CD14-positive monocyte (primary cell): ENCODE data around the gene MRPS34. TPM values are rescaled to one million over a fixed set of nuclear protein-coding genes. Genes with fewer than 3 reads are reported as not detected.

ENCODE experiments used
- DNase-seq, 3 donors: peaks; one replicate each; pipeline ENCODE4 v3.0.0-alpha.2; 2011 to 2022
- H2AFZ ChIP-seq: 2 replicates; pipeline ENCODE4 v1.6.0; 2012; ENCODE audit warnings: mild to moderate bottlenecking, low read depth, low read length, inconsistent platforms; ENCODE audit not compliant: insufficient read depth, poor library complexity, severe bottlenecking
- H3K27ac ChIP-seq, 2 donors: 1 replicate in 1 of 2; 2 replicates in 1 of 2; pipeline ENCODE4 v1.5.1; 2012 to 2013; ENCODE audit warnings: low read length in 2 of 2, control low read depth in 1 of 2, inconsistent platforms in 1 of 2, low read depth in 1 of 2, mild to moderate bottlenecking in 1 of 2
- H3K27me3 ChIP-seq, 2 donors: one replicate each; pipeline versions ENCODE4 v1.6.0 to v1.6.1; 2011 to 2013; ENCODE audit warnings: low read length in 2 of 2; ENCODE audit not compliant: control insufficient read depth in 2 of 2, insufficient read depth in 2 of 2
- H3K36me3 ChIP-seq, 2 donors: replicated peaks in 1 of 2; 1 replicate in 1 of 2; 2 replicates in 1 of 2; pipeline versions ENCODE4 v1.5.1 to v1.6.1; 2012 to 2013; ENCODE audit warnings: low read length in 2 of 2, control low read depth in 1 of 2, inconsistent platforms in 1 of 2, mild to moderate bottlenecking in 1 of 2; ENCODE audit not compliant: insufficient read depth in 2 of 2, control insufficient read depth in 1 of 2
- H3K4me1 ChIP-seq, 2 donors: 1 replicate in 1 of 2; 2 replicates in 1 of 2; pipeline versions ENCODE4 v1.5.1 to v1.6.1; 2012 to 2013; ENCODE audit warnings: low read length in 2 of 2, control low read depth in 1 of 2, inconsistent platforms in 1 of 2, mild to moderate bottlenecking in 1 of 2, moderate library complexity in 1 of 2; ENCODE audit not compliant: insufficient read depth in 2 of 2, control insufficient read depth in 1 of 2
- H3K4me2 ChIP-seq: replicated peaks from 2 replicates; pipeline ENCODE3; 2012; ENCODE audit warnings: low read length, moderate library complexity, mild to moderate bottlenecking; ENCODE audit not compliant: poor library complexity, severe bottlenecking; ENCODE audit errors: extremely low read depth
- H3K4me3 ChIP-seq, 3 experiments: fragments of 200-600 bp in 1 of 3; sonication (generic) in 1 of 3; replicated peaks in 1 of 3; 1 replicate in 2 of 3; 2 replicates in 1 of 3; pipeline ENCODE4 v1.5.1; 2011 to 2013; ENCODE audit warnings: low read length in 3 of 3, mild to moderate bottlenecking in 3 of 3, control low read depth in 2 of 3, low read depth in 2 of 3, inconsistent platforms in 1 of 3, moderate library complexity in 1 of 3
- H3K79me2 ChIP-seq: 2 replicates; pipeline ENCODE4 v1.6.0; 2012; ENCODE audit warnings: mild to moderate bottlenecking, control low read depth, inconsistent platforms, low read length, moderate library complexity; ENCODE audit not compliant: insufficient read depth
- H3K9ac ChIP-seq: 2 replicates; pipeline ENCODE4 v1.6.0; 2017; ENCODE audit warnings: low read length, mild to moderate bottlenecking; ENCODE audit not compliant: insufficient read depth, poor library complexity, severe bottlenecking
- H3K9me3 ChIP-seq, 2 donors: replicated peaks in 1 of 2; 1 replicate in 1 of 2; 2 replicates in 1 of 2; pipeline versions ENCODE4 v1.5.1 to v1.6.1; 2012 to 2013; ENCODE audit warnings: low read length in 2 of 2, control low read depth in 1 of 2; ENCODE audit not compliant: control insufficient read depth in 1 of 2, insufficient read depth in 1 of 2
- H4K20me1 ChIP-seq: 2 replicates; pipeline ENCODE4 v1.6.0; 2012; ENCODE audit warnings: mild to moderate bottlenecking, low read length, control low read depth, moderate library complexity; ENCODE audit not compliant: insufficient read depth
- H3K27ac Mint-ChIP-seq, 7 donors: one replicate each; pipeline ENCODE4 v1.8.0; 2020; ENCODE audit warnings: mild to moderate bottlenecking in 7 of 7, mixed read lengths in 7 of 7, moderate library complexity in 6 of 7, inconsistent platforms in 2 of 7
- H3K27me3 Mint-ChIP-seq, 3 donors: one replicate each; pipeline ENCODE4 v1.8.0; 2021 to 2022; ENCODE audit warnings: low read depth in 3 of 3, mild to moderate bottlenecking in 3 of 3, mixed read lengths in 3 of 3, moderate library complexity in 3 of 3, inconsistent platforms in 1 of 3
- H3K36me3 Mint-ChIP-seq, 2 donors: one replicate each; pipeline ENCODE4 v1.8.0; 2020; ENCODE audit warnings: mixed read lengths in 2 of 2, inconsistent platforms in 1 of 2, mild to moderate bottlenecking in 1 of 2
- H3K4me1 Mint-ChIP-seq: one replicate; pipeline ENCODE4 v1.8.0; 2020; ENCODE audit warnings: mild to moderate bottlenecking, mixed read lengths
- H3K4me3 Mint-ChIP-seq, 2 donors: one replicate each; pipeline ENCODE4 v1.8.0; 2020; ENCODE audit warnings: mild to moderate bottlenecking in 2 of 2, mixed read lengths in 2 of 2, moderate library complexity in 1 of 2
- H3K9me3 Mint-ChIP-seq, 7 donors: one replicate each; pipeline ENCODE4 v1.8.0; 2020 to 2022; ENCODE audit warnings: mixed read lengths in 7 of 7, mild to moderate bottlenecking in 6 of 7, moderate library complexity in 6 of 7, inconsistent platforms in 2 of 7
- WGBS: methylation state at CpG from one replicate; pipeline ENCODE4 v1.1.5; 2013; ENCODE audit warnings: missing lambda C conversion rate; ENCODE audit not compliant: insufficient coverage; 5-methylcytosine and 5-hydroxymethylcytosine counted together
- intact Hi-C, 2 donors: fragments of 100-400 bp; cut with micrococcal nuclease; formaldehyde crosslinking; loops; one replicate each; pipeline versions ENCODE4 v1.15.0 to v1.15.1; 2023
- polyA plus RNA-seq, 3 donors: library from polyadenylated mRNA; depleted of rRNA in 1 of 3; unstranded in 2 of 3; stranded (reverse) in 1 of 3; fragments of 300-500 nt in 2 of 3; fragments of >200 nt in 1 of 3; fragmentation: Illumina TruSeq in 2 of 3; gene quantifications; 1 replicate in 2 of 3; 2 replicates in 1 of 3; pipeline ENCODE4 v1.2.3, GENCODE V29; 2012 to 2021
- TF ChIP-seq, protein P1 (sequence below): fragments of 200-600 bp; IDR thresholded peaks from one replicate; pipeline ENCODE4 v1.8.0; 2022; ENCODE audit warnings: antibody characterized with exemption, mild to moderate bottlenecking

MRPS34 gene
- polyA plus RNA-seq, 3 donors = 34.5 to 137 (median 109) TPM

DNA sequence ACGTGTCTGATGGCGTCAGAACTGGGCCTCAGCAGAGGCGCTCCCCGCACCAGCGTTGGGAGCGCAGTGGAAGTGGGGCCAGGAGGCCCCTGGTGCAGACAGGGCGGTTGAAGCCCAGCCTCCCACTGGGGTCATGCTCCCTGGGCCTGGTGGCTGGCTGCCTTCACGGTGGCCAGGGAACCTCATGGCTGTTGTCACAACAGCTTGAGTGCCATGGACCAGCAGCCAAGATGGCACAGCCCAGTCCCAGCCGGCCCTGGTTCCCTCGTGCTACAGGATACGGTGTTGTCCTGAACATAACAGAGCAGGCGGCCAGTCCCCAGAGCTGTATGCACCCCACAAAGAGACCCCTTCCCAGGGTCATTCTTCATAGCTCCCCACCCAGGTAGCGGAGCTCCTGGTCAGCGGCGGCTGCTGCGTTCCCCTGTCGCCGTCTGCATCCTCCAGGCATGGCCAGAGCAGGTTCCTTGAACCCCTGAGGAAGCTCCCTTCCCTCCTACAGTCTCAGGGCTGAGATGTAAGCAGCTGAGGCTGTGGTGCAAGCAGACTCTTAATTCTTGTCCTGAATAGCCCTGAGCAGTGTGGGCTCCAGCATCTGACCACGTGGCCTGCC is 31.3 kb downstream of the MRPS34 start:
- H3K9me3 Mint-ChIP-seq = peaks cover 0 to 2% (median 0%) of the 10 kb centered on the region in 7 donors
- H3K4me1 Mint-ChIP-seq = no peaks in the 10 kb centered on the region
- Histone ChIP-seq H2AFZ (no peak overlapping the region), H3K9ac (no peak overlapping the region), H3K27ac (no peak overlapping the region), H3K4me1 (no peaks in the 10 kb centered on the region), H3K36me3 (peaks cover 52 to 61% of the 10 kb centered on the region in 2 donors), H3K9me3 (peaks cover 0 to 17% of the 10 kb centered on the region in 2 donors), H3K79me2 (no peaks in the 10 kb centered on the region), H3K4me3 (no peak overlapping the region), H4K20me1 (peaks cover 32% of the 10 kb centered on the region), H3K4me2 (no peak overlapping the region), H3K27me3 (no peaks in the 10 kb centered on the region)
- H3K36me3 Mint-ChIP-seq = peaks cover 22 to 37% of the 10 kb centered on the region in 2 donors
- DNase-seq = no peak
- WGBS = 99% methylated on average over 19 of the region's 19 CpGs
- intact Hi-C loops = no loop called here
- H3K27ac Mint-ChIP-seq = peak overlapping the region in 1 of 7 donors; percentile 13
- TF ChIP-seq, protein P1, sequence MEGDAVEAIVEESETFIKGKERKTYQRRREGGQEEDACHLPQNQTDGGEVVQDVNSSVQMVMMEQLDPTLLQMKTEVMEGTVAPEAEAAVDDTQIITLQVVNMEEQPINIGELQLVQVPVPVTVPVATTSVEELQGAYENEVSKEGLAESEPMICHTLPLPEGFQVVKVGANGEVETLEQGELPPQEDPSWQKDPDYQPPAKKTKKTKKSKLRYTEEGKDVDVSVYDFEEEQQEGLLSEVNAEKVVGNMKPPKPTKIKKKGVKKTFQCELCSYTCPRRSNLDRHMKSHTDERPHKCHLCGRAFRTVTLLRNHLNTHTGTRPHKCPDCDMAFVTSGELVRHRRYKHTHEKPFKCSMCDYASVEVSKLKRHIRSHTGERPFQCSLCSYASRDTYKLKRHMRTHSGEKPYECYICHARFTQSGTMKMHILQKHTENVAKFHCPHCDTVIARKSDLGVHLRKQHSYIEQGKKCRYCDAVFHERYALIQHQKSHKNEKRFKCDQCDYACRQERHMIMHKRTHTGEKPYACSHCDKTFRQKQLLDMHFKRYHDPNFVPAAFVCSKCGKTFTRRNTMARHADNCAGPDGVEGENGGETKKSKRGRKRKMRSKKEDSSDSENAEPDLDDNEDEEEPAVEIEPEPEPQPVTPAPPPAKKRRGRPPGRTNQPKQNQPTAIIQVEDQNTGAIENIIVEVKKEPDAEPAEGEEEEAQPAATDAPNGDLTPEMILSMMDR = no peak
- H3K27me3 Mint-ChIP-seq = no peaks in the 10 kb centered on the region
- no peak overlapping the region for H3K4me3 Mint-ChIP-seq

DNA sequence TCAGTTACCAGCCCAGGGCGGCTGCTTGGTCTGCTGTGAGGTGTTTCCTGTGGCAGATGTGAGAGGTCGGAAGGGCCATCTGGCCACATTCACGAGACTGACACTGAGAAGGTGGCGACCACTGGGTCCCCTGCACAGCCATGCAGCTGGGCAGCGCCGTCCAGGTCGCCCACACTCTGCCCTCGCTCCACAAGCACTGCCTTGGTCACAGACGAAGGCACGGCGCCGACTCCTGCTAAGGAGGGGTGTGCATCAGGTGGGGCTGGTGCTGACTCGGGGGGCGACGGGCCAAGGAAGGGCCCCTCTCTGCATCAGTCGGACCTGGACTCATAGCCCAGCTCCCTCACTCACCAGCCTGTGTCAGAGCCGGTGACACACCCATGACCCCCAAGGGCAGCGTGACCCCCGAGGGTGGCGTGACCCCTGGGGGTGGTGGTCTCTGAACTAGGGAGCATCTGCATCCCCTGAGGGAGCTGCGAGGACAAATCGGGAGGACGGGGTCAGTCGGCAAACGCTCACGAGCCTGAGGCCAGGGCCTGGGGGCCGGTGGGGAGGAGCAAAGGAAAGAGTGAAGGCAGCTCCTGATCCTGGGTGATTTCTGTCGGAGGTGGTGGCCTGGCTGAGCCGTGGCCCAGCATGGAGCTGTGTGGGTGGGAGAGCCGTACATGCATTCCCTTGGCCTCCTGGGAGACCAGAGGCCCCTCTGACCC is 32.0 kb downstream of the MRPS34 start:
- no peaks in the 10 kb centered on the region for H3K4me1 ChIP-seq
- Mint-ChIP-seq H3K9me3 (peaks cover 0 to 2% (median 0%) of the 10 kb centered on the region in 7 donors), H3K27me3 (no peaks in the 10 kb centered on the region), H3K4me1 (no peaks in the 10 kb centered on the region), H3K36me3 (peaks cover 22 to 30% of the 10 kb centered on the region in 2 donors), H3K4me3 (no peak overlapping the region), H3K27ac (peak overlapping the region in 1 of 7 donors; percentile 31)
- H3K27me3 ChIP-seq = no peaks in the 10 kb centered on the region
- H3K4me2 ChIP-seq = no peak overlapping the region
- H3K9me3 ChIP-seq = peaks cover 0 to 17% of the 10 kb centered on the region in 2 donors
- H4K20me1 ChIP-seq = peaks cover 31% of the 10 kb centered on the region
- no peak overlapping the region for H2AFZ ChIP-seq
- H3K9ac ChIP-seq = no peak overlapping the region
- no peak overlapping the region for H3K27ac ChIP-seq
- H3K79me2 ChIP-seq = no peaks in the 10 kb centered on the region
- WGBS = 98% methylated on average over 29 of the region's 30 CpGs
- no peak for DNase-seq
- H3K4me3 ChIP-seq = no peak overlapping the region
- intact Hi-C loops = no loop called here
- peaks cover 45 to 54% of the 10 kb centered on the region in 2 donors for H3K36me3 ChIP-seq
- TF ChIP-seq, protein P1 = no peak
